ENCODE measurements around the gene VSIG4. TPM values are rescaled to one million over a fixed set of nuclear protein-coding genes. Genes with fewer than 3 reads are reported as not detected.

VSIG4 gene
- total RNA-seq, 1 experiment from 2014 or later, result 0.10 TPM

GRCh38 chrX:66013194-66013816 is 26.6 kb downstream of the VSIG4 start:
- in situ Hi-C loops (cut with HindIII; ENCODE audit: low pct_unique_long_range_greater_than_20kb, low sequenced_read_pairs), result no loop called here
- POLR2A ChIA-PET, result no interaction called here
- no TSS peak for BruUV-seq (replicated peaks)

GRCh38 chrX:66012094-66012534 is 27.8 kb downstream of the VSIG4 start:
- ChIA-PET POLR2A (no interaction called here), CTCF (no interaction called here)
- Histone ChIP-seq H3K36me3 (ENCODE audit: control insufficient read depth, insufficient read depth, low read length) (no peaks in the 10 kb centered on the region), H3K9me3 (ENCODE audit: control insufficient read depth, insufficient read depth, low read depth, low read length) (no peaks in the 10 kb centered on the region), H3K27me3 (ENCODE audit: control insufficient read depth, insufficient read depth, low read length) (no peaks in the 10 kb centered on the region), H3K4me3 (ENCODE audit: low read depth in 2 of 2, low read length in 2 of 2) (no peak overlapping the region), H3K27ac (ENCODE audit: low read length) (no peak overlapping the region), H3K4me1 (ENCODE audit: control insufficient read depth, insufficient read depth, low read length) (no peaks in the 10 kb centered on the region)
- intact Hi-C loops (cut with micrococcal nuclease; ENCODE audit: unreplicated experiment), result no loop called here
- in situ Hi-C loops (cut with HindIII; ENCODE audit: low pct_unique_long_range_greater_than_20kb, low sequenced_read_pairs), result no loop called here
- ATAC-seq (no peak), DNase-seq (ENCODE audit: low read depth, low spot score) (no peak)
- no peak for TF ChIP-seq SIN3A (IDR thresholded peaks at IDR 0.05; ENCODE audit: borderline replicate concordance, insufficient read depth, low read depth, low read length)
- TF ChIP-seq REST (IDR thresholded peaks at IDR 0.05; ENCODE audit: insufficient read depth in 1 of 2, low read depth in 2 of 2, low read length in 1 of 2), result no peak
- no TSS peak for BruUV-seq (replicated peaks)

More at GRCh38 chrX:66013194-66013816, 26.6 kb downstream of the VSIG4 start:
- no peak overlapping the region for H3K27ac ChIP-seq (ENCODE audit: low read length)
- CTCF ChIA-PET, result no interaction called here
- H3K4me1 ChIP-seq (ENCODE audit: control insufficient read depth, insufficient read depth, low read length), result no peaks in the 10 kb centered on the region
- no peak overlapping the region for H3K4me3 ChIP-seq (ENCODE audit: low read depth in 2 of 2, low read length in 2 of 2)
- no peaks in the 10 kb centered on the region for H3K27me3 ChIP-seq (ENCODE audit: control insufficient read depth, insufficient read depth, low read length)
- ATAC-seq, result no peak
- TF ChIP-seq POLR2AphosphoS5 (IDR thresholded peaks at IDR 0.05; ENCODE audit: low read depth, low read length), result no peak
- TF ChIP-seq REST (IDR thresholded peaks at IDR 0.05; ENCODE audit: insufficient read depth in 1 of 2, low read depth in 2 of 2, low read length in 1 of 2), result no peak
- no peak for TF ChIP-seq TCF7L2 (IDR thresholded peaks at IDR 0.05; ENCODE audit: low read depth, low read length)
- TF ChIP-seq, protein P1, sequence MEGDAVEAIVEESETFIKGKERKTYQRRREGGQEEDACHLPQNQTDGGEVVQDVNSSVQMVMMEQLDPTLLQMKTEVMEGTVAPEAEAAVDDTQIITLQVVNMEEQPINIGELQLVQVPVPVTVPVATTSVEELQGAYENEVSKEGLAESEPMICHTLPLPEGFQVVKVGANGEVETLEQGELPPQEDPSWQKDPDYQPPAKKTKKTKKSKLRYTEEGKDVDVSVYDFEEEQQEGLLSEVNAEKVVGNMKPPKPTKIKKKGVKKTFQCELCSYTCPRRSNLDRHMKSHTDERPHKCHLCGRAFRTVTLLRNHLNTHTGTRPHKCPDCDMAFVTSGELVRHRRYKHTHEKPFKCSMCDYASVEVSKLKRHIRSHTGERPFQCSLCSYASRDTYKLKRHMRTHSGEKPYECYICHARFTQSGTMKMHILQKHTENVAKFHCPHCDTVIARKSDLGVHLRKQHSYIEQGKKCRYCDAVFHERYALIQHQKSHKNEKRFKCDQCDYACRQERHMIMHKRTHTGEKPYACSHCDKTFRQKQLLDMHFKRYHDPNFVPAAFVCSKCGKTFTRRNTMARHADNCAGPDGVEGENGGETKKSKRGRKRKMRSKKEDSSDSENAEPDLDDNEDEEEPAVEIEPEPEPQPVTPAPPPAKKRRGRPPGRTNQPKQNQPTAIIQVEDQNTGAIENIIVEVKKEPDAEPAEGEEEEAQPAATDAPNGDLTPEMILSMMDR (IDR thresholded peaks at IDR 0.05), result no peak
- TF ChIP-seq SIN3A (IDR thresholded peaks at IDR 0.05; ENCODE audit: borderline replicate concordance, insufficient read depth, low read depth, low read length), result no peak
- no peaks in the 10 kb centered on the region for H3K36me3 ChIP-seq (ENCODE audit: control insufficient read depth, insufficient read depth, low read length)
- intact Hi-C loops (cut with micrococcal nuclease; ENCODE audit: unreplicated experiment), result no loop called here
- H3K9me3 ChIP-seq (ENCODE audit: control insufficient read depth, insufficient read depth, low read depth, low read length), result no peaks in the 10 kb centered on the region
- no peak for DNase-seq (ENCODE audit: low read depth, low spot score)

Data from Panc1 (cell line).